HPDE6-E6E7 (cell line): ENCODE measurements around the gene SLC9A8.
"Not testable (repeated sequence)": the region's sequence is repeated elsewhere in the genome, so short reads cannot be mapped to it uniquely, and the experiment has no call there.

Experiments used
- DNase-seq: peaks from one replicate; pipeline ENCODE4 v3.0.0; 2011; ENCODE audit warnings: missing footprints; ENCODE audit errors: extremely low spot score

The SLC9A8 gene

GRCh38 chr20:49786668-49787370, 25.8 kb upstream of the SLC9A8 start:
- no peak for DNase-seq

GRCh38 chr20:49787371-49788357, 25.0 kb upstream of the SLC9A8 start:
- DNase-seq: no peak

DNA sequence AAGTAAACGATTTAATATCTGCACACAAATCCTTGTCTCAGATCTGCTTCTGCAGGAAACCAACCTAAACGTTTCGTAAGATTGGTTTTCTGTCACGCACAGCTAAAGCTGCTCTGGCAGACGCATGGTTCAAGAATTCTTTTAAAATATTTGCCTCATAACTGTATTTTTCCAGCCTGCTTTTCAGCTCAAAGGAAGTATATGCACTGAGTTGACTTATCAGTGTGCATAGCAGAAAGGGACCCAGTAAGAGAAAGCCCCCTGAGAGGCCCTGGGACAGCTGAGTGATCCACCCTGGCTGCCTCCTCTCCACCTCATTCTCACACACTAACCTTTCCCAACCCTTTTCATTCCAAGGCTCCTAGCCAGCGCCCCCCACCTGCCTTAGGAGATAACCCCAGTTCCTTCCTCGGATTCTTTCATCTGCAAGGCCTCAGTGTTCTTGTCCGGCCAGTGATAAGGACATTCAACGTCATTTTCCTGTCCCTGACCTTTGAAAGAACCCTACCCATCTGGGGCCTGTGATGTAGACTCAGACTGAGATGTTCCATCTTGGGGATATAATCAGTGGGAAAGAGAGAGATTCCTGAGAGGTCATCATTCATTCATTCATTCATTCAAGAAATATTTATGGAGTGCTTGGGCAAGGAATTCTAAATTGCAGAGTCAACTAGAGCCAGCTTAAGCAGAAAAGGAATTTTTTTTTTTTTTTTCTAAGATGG, 22.4 kb upstream of the SLC9A8 start:
- DNase-seq: no peak

DNA sequence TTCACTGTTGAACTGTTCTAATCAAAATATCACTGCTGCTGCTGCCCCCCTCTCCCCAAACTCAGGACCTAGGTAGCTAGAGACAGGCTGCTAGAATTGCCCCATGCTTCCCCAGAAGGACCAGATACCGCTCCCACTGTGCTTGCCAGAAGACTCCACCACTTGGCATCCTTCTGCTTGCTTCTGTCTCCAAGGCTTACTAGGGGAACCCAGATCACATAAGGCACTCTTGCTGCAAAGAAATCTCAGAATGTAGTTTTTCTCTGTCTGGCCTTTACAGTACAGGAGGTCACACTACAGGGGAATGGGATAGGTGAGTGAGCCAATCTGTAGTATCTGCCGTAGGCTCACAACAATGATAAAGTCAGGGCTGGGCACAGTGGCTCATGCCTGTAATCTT, 21.5 kb upstream of the SLC9A8 start:
- no peak for DNase-seq

DNA sequence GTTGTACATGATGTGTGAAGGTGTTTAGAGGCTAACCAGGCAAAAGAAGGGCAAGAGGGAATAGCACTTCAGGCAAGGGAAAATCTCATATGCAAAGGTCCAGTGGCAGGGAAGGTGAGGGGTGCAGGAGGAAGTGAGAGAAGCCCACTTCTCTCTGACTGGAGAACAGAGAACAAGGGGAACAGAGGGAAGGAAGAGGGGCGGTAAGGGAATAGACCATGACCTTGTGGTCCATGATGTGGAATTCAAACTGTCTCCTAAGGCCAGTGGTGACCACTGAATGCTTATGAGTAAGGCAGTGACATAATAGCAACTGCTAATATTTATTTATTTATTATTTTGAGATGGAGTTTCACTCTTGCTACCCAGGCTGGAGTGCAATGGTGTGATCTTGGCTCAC, 20.6 kb upstream of the SLC9A8 start:
- no peak for DNase-seq

DNA sequence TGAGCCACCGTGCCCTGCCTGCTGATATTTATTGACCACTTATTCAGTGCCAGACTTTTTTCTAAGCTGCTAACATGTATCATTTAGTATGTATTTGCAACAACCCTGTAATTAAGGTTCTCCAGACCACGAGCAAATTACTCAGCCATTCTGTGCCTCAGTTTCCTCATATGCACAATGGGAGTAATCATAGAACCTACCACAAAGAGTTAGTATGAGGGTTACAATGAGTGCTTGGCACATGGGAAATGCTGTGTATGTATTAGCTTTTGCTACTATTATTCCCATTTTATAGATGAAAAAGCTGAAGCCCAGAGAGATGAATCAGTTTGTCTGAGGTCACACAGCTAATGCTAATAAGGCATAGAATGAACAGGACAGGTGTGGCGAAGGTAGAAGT, 20.0 kb upstream of the SLC9A8 start:
- DNase-seq: no peak

GRCh38 chr20:49794336-49795134, 18.1 kb upstream of the SLC9A8 start:
- DNase-seq: no peak

GRCh38 chr20:49795135-49795424, 17.5 kb upstream of the SLC9A8 start:
- no peak for DNase-seq

- DNase-seq: no peak
Observed at GRCh38 chr20:49796600-49797343, 15.9 kb upstream of the SLC9A8 start.

DNA sequence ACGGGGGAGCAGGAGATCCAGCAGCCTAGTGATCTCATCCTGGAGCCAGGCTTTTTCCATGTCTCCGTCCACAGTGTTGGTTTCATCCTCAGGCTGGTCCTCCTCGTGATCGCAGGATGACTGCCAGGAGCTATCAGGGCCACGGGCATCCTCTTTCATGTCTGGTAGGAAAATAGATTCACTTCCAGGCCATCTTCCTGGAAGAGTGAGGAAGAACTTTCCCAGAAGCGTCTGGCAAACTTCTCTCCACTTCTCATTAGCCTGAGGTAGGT, 15.3 kb upstream of the SLC9A8 start:
- no peak for DNase-seq

DNA sequence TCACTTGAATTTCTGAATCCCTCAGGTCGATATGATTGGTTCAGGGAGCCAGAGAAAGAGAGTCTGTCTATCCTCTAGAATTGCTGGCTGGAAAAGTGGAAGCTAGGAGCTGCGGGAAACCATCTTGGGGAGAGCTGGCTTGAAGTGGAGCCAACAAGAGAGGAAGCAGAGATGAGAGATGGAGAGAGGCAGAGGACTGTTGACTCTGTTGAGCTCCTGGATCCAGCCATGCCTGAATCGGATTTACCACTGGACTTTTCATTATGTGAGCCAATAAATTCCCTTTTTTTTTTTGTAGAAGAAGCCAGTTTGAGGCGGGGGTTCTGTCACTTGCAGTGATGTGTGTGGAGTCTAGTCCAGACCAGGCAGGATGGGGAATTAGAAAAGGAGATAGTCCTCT, 13.9 kb upstream of the SLC9A8 start:
- DNase-seq: no peak

GRCh38 chr20:49799698-49800097, 12.9 kb upstream of the SLC9A8 start:
- DNase-seq: no peak

GRCh38 chr20:49803418-49803817, 9.2 kb upstream of the SLC9A8 start:
- DNase-seq: no peak

GRCh38 chr20:49804364-49804763, 8.3 kb upstream of the SLC9A8 start:
- DNase-seq: no peak

DNA sequence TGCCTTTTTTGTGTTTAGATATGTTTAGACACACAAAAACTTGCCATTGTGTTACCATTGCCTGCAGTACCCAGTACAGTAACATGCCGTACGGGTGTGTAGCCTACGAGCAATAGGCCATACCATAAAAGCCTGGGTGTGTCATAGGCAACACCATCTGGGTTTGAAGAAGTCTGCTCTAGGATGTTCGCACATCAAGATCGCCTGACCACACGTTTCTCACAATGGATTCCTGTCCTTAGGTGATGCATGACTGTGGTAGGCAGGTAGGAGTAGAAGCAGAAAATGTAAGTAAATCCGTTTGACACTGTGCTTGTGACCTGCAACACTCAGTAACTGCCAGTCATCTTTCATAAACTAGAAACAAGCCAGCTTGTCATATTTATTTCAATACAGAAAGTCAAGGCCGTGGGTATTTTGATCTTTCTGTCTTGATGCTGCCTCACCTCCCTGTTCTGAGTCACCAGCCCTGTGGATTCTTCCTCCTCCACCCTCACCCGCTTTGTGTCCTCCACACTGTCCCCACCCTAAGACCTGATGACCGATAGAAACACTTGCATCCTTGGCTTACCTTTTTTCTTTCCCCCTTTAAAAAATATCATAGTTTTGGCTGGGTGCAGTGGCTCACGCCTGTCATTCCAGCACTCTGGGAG, 7.3 kb upstream of the SLC9A8 start:
- DNase-seq: not testable (repeated sequence)

DNA sequence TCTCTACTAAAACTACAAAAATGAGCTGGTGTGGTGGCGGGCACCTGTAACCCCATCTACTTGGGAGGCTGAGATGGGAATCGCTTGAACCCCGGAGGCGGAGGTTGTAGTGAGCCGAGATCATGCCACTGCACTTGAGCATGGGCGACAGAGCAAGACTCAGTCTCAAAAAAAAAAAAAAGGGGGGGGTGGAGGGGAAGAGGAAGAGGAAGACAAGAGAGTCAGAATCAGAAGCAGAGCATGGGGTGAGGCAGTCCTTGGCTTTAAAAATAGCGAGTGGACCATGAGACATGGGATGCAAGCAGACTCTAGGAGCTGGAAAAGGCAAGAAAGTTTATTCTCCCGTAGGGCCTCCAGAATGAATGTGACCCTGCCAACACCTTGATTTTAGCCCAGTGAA, 3.9 kb upstream of the SLC9A8 start:
- no peak for DNase-seq

DNA sequence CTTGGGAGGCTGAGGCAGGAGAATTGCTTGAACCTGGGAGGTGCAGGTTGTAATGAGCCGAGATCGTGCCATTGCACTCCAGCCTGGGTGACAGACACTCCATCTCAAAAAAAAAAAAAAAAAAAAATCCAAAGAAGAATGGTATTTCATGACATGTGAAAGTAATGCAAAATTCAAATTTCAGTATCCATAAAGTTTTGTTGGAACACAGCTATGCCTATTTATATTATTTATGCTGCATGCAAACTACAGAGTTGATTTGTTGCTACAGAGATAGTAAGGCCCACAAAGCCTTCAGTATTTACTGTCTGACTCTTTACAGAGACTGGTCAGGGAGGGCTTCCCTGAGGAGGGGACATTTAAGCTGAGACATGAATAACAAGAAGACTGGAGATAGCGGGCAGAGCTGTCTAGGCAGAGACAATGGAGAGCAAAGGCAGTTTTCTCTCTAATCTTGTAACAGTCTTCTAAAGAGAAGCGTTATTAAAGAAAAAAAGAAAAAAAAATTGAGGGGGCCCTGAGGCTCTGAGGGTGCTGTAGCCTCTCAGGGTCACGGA, 2.7 kb upstream of the SLC9A8 start:
- DNase-seq: no peak

- no peak for DNase-seq
Observed at GRCh38 chr20:49810491-49811190, 2.0 kb upstream of the SLC9A8 start.

DNA sequence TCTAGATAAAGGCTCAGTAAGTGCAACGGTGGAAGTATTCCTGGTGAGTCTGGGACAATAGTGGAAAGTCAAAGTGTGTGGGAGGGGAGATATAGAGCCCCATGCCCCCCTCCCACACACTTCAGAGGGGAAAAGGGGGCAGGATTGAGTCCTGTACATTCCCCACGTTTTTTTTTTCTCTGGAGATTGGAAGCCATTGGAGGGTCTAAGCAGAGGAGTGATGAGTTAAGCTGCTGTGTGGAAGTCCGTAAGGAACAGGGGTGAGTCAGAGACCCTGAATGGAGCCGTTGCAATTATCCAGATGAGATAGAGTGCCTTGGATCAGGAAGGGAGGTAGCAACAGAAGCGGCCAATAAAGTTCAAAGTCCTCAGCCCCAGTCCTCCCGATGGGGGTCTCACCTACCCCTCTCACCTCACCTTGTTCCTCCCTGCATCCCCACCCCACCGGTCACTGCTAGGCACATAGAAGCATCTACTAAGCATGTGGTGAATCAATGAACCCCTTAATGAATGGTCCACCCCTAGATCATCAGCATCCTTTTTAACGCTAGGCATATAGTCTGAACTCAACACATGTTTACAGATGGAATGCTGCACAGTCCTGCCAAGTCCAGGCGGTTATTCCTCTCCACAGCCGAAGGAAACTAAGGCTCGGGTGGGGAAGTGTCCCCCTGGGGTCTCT, 662 bp upstream of the SLC9A8 start:
- no peak for DNase-seq
